ENCODE measurements around the gene CHRNE.
"Not testable (repeated sequence)": the region's sequence is repeated elsewhere in the genome, so short reads cannot be mapped to it uniquely, and the experiment has no call there.

CHRNE gene

DNA sequence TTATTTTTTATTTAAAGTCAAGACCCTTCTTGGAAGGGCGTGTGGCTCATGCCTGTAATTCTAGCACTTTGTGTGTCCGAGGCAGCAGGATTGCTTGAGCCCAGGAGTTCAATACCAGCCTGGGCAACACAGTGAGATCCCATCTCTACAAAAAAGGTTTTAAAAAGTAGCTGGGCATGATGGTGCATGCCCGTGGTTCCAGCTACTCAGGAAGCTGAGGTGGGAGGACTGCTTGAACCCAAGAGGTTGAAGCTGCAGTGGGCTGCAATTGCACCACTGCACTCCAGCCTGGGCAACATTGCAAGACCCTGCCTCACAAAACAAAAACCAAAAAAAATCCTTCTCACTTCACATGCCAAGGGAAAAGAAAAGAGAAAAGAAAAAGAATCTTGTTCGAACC lies 40.2 kb downstream of the CHRNE start:
- TF ChIP-seq, protein P1, sequence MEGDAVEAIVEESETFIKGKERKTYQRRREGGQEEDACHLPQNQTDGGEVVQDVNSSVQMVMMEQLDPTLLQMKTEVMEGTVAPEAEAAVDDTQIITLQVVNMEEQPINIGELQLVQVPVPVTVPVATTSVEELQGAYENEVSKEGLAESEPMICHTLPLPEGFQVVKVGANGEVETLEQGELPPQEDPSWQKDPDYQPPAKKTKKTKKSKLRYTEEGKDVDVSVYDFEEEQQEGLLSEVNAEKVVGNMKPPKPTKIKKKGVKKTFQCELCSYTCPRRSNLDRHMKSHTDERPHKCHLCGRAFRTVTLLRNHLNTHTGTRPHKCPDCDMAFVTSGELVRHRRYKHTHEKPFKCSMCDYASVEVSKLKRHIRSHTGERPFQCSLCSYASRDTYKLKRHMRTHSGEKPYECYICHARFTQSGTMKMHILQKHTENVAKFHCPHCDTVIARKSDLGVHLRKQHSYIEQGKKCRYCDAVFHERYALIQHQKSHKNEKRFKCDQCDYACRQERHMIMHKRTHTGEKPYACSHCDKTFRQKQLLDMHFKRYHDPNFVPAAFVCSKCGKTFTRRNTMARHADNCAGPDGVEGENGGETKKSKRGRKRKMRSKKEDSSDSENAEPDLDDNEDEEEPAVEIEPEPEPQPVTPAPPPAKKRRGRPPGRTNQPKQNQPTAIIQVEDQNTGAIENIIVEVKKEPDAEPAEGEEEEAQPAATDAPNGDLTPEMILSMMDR (IDR thresholded peaks at IDR 0.05; ENCODE audit: insufficient read depth, missing control alignments): no peak
- DNase-seq (ENCODE audit: insufficient read length, low spot score): no peak
- no peak for FAIRE-seq

DNA sequence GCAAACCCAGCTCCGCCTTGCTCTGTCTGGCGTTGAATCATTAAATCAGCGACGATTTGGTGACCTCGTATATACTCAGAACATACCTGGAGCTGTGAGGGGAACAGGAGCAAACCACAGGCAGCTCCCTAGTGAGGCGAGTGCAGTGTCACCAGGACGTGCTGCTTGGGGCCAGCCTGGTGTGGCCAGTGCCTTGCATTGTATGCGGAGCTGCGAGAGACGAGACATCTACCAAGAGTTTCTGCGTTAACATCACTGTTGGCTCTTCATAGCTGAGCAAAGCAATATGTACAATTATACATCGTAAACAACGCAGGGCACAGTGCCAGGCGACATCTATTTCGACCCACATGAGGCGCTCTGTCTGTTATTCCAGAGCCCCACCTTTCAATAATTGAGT lies 41.8 kb downstream of the CHRNE start:
- DNase-seq (ENCODE audit: insufficient read length, low spot score) (no peak), FAIRE-seq (no peak)
- TF ChIP-seq, protein P1 (IDR thresholded peaks at IDR 0.05; ENCODE audit: insufficient read depth, missing control alignments): no peak

DNA sequence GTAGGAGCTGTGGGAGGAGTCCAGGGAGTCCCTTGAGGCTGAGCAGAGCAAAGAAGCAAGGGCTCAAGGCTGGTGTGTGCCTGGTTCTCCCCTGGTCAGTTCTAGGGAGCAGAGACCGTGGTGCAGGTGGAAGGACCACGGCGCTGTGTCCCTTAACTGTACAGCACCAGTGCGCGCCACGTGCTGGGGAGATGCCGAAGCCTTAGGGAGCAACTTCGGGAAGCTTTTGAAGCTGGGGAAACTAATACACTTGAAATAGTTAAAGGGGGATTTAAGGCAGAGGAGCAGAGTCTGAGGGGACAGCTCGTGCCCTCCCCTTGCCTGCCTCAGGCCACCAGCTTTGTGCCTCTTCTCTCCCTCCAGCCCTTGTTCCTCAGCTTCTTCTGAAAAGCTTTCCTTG lies 42.2 kb downstream of the CHRNE start:
- no peak for DNase-seq (ENCODE audit: insufficient read length, low spot score)
- no peak for FAIRE-seq
- TF ChIP-seq, protein P1 (IDR thresholded peaks at IDR 0.05; ENCODE audit: insufficient read depth, missing control alignments): no peak

DNA sequence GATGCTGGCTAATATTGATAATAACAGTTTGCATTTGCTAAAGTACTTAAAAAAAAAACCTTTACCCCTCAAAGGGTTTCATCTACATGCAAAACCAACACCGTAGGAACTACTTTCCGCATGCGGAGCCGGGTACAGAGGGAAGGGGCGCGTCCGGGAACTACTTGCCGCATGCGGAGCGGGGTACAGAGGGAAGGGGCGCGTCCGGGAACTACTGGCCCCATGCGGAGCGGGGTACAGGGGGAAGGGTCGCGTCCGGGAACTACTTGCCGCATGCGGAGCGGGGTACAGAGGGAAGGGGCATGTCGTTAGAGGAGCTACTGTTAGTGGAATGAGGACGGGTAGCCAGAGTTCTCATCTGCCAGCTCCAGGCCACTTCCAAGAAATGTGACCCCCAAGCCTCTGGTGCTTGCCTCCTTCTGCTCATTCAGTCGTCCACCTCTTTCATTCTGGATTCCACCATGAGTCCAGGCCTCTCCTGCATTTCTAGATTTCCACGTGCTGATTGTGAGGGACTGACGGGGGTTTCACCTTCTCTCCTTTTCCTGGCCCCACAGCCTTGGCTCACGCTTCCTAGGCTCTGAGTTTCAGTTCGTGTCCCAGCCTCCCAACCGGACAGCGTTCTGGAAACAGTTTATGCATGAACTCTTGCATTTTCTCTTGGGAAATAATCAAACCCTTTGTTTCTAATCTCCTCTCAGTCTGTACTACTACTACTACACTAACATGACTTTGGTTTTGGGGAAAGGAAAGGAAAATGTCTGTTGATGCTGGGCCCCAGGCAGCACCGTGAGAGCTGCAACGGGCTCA lies 42.9 kb downstream of the CHRNE start:
- FAIRE-seq (no peak), DNase-seq (ENCODE audit: insufficient read length, low spot score) (no peak)
- TF ChIP-seq, protein P1 (IDR thresholded peaks at IDR 0.05; ENCODE audit: insufficient read depth, missing control alignments): no peak

DNA sequence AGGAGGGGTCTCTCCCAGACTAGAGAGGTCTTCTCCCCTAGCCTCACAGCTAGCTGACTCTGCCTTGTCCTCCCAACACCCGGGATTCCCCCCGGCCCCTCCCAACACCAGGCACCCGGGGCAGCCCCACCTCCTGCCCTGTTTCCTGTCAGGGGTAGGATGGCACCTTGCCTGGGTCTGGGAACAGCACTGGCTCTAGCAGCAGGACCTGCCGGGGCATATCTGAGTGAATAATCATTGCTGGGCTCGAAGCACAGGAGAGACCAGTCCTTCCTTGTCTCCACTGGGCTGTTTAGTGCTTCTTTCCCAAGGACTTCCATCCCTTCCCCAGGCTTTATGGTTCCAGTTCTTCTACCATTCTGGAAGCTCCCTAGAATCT lies 44.0 kb downstream of the CHRNE start:
- no peak for DNase-seq (ENCODE audit: insufficient read length, low spot score)
- no peak for FAIRE-seq
- TF ChIP-seq, protein P1 (IDR thresholded peaks at IDR 0.05; ENCODE audit: insufficient read depth, missing control alignments): no peak

DNA sequence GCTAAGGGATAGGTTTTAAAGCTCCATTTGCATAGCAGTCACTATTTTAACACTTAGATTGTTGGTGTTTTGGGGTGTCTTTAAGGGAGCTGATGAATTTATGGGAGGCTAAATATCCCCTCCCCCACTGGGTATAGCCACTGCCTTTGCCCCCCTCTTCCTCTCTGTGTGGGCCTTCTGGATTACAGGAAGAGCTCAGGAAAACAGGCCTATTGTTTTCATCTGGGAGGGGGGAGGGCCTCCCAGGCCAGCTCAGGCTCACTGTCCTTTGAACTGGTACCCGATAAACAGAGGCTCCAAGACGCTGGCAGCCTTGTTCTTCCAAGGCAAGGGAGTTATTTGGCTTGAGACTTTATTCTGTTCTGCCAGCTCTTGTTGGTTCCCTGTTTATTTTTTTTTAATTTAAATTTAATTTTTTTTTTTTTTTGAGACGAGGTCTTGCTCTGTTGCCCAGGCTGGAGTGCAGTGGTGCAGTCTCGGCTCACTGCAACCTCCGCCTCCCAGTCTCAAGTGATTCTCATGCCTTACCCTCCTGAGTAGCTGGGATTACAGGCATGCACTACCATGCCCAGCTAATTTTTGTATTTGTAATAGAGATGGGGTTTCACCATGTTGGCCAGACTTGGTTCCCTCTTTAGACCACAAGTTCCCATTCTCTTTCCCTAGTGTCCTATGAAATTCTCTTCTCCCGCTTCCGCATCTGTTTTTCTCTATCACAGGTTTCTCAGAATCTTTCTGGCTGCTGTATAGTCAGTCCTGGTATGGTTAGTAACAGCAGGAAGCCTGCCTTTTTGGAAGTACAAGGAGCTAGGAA lies 44.6 kb downstream of the CHRNE start:
- no peak for DNase-seq (ENCODE audit: insufficient read length, low spot score)
- TF ChIP-seq, protein P1 (IDR thresholded peaks at IDR 0.05; ENCODE audit: insufficient read depth, missing control alignments): no peak
- FAIRE-seq: no peak

DNA sequence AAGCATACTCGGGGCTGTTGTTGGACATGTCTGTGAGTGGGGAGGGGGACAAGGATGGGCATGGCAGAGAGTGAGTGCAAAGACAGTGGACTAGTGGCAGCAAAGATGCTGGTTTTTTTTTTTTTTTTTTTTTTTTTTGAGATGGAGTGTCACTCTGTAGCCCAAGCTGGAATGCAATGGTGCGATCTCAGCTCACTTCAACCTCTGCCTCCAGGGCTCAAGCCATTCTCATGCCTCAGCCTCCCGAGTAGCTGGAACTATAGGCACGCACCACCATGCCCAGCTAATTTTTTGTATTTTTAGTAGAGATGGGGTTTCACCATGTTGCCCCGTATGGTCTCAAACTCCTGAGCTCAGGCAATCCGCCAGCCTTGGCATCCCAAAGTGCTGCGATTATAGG lies 45.6 kb downstream of the CHRNE start:
- FAIRE-seq; DNase-seq (ENCODE audit: insufficient read length, low spot score): not testable (repeated sequence)
